ENCODE results near the gene KDM1A.

DNA sequence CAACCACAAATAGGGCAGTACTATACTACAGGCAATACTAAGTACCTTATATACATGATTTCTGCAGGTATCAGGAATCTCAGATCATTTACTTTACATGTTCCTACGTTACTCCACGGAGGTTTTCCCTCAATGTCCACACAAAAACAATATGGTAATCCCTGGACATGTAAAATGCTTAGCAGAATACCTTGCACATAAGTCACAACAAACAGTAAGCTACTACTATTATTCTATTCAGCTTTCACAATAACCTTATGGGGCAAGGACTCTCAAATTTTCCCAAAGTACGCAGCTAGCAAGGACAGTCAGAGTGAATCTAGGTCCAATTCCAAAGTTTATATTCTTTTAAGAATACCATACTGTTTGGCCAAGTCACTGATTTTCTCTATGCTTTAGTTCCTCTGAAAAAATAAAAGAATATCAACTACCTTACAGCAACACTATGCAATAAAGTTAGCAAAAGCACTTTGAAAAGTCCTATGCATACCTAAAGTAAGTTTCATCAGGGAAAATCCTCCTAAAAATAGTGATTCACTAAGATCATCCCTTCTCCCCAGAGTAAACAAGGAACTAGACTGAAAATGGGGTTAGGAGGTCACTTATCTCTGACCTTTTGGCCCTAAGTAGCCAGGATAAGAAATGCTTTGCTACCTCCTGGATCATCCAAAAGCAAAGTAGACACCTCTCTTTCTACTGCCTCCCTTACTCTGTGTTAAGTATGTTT, 82.0 kb downstream of the KDM1A start:
- TF ChIP-seq CTCF (IDR thresholded peaks at IDR 0.05) (no peak), ZFX (IDR thresholded peaks at IDR 0.05; ENCODE audit: borderline replicate concordance) (no peak)
